Liver (tissue), 9 donors: Measurements from ENCODE around the gene COL26A1. TPM values are rescaled to one million over a fixed set of nuclear protein-coding genes. Genes with fewer than 3 reads are reported as not detected.

Experiments
- DNase-seq: peaks from one replicate; pipeline ENCODE4 v3.0.0-alpha.2; 2017; ENCODE audit warnings: low spot score
- H3K27ac ChIP-seq, 2 donors: one replicate each; pipeline ENCODE4 v1.7.0; 2013; ENCODE audit warnings: inconsistent platforms in 2 of 2, low read length in 2 of 2, control low read depth in 1 of 2, low read depth in 1 of 2, mild to moderate bottlenecking in 1 of 2
- H3K27me3 ChIP-seq, 4 donors: one replicate each; pipeline versions ENCODE4 v1.6.1 to v1.7.0; 2013; ENCODE audit warnings: low read length in 3 of 4, inconsistent platforms in 1 of 4, mild to moderate bottlenecking in 1 of 4, moderate library complexity in 1 of 4; ENCODE audit not compliant: control insufficient read depth in 4 of 4, insufficient read depth in 4 of 4
- H3K36me3 ChIP-seq, 4 donors: one replicate each; pipeline versions ENCODE4 v1.6.1 to v1.7.0; 2013; ENCODE audit warnings: low read length in 3 of 4, mild to moderate bottlenecking in 3 of 4, low read depth in 1 of 4, moderate library complexity in 1 of 4; ENCODE audit not compliant: control insufficient read depth in 4 of 4, insufficient read depth in 3 of 4
- H3K4me1 ChIP-seq, 4 donors: one replicate each; pipeline versions ENCODE4 v1.6.1 to v1.7.0; 2013; ENCODE audit warnings: low read length in 3 of 4, mild to moderate bottlenecking in 3 of 4, moderate library complexity in 1 of 4; ENCODE audit not compliant: control insufficient read depth in 4 of 4, insufficient read depth in 4 of 4
- H3K4me3 ChIP-seq, 3 donors: one replicate each; pipeline versions ENCODE4 v1.6.1 to v1.7.0; 2013; ENCODE audit warnings: low read length in 3 of 3, control low read depth in 1 of 3, low read depth in 1 of 3, mild to moderate bottlenecking in 1 of 3
- H3K9ac ChIP-seq, 2 donors: one replicate each; pipeline ENCODE4 v1.7.0; 2013; ENCODE audit warnings: low read length in 2 of 2, mild to moderate bottlenecking in 2 of 2, moderate library complexity in 2 of 2, control low read depth in 1 of 2, low read depth in 1 of 2
- H3K9me3 ChIP-seq, 4 donors: one replicate each; pipeline versions ENCODE4 v1.6.1 to v1.7.0; 2013; ENCODE audit warnings: low read length in 3 of 4; ENCODE audit not compliant: control insufficient read depth in 4 of 4
- EGR1 ChIP-seq, 2 donors: IDR thresholded peaks; 2 replicates each; pipeline ENCODE4 v1.6.1; 2016 to 2018; ENCODE audit warnings: antibody characterized with exemption in 2 of 2, low read depth in 2 of 2
- FOXA1 ChIP-seq: IDR thresholded peaks from 2 replicates; pipeline ENCODE4 v1.6.1; 2016; ENCODE audit warnings: antibody characterized with exemption
- FOXA2 ChIP-seq: IDR thresholded peaks from 2 replicates; pipeline ENCODE4 v1.6.1; 2016; ENCODE audit warnings: antibody characterized with exemption
- GABPA ChIP-seq, 2 donors: IDR thresholded peaks in 1 of 2; conservative IDR thresholded peaks in 1 of 2; 2 replicates each; pipeline ENCODE4 v1.6.1; 2016; ENCODE audit warnings: antibody characterized with exemption in 2 of 2, mild to moderate bottlenecking in 1 of 2, moderate library complexity in 1 of 2
- HNF4A ChIP-seq, 2 donors: conservative IDR thresholded peaks; 2 replicates each; pipeline ENCODE4 v1.6.1; 2016; ENCODE audit warnings: antibody characterized with exemption in 2 of 2, mild to moderate bottlenecking in 2 of 2
- HNF4G ChIP-seq: IDR thresholded peaks from 2 replicates; pipeline ENCODE4 v1.6.1; 2016; ENCODE audit warnings: antibody characterized with exemption
- JUND ChIP-seq, 2 donors: IDR thresholded peaks; 2 replicates each; pipeline ENCODE4 v1.6.1; 2016; ENCODE audit warnings: antibody characterized with exemption in 2 of 2
- RAD21 ChIP-seq, 2 donors: IDR thresholded peaks; 2 replicates each; pipeline ENCODE4 v1.6.1; 2016; ENCODE audit warnings: antibody characterized with exemption in 2 of 2, mild to moderate bottlenecking in 2 of 2
- RXRA ChIP-seq, 2 donors: IDR thresholded peaks; 2 replicates each; pipeline ENCODE4 v1.6.1; 2017 to 2018; ENCODE audit warnings: antibody characterized with exemption in 2 of 2, mild to moderate bottlenecking in 1 of 2
- SP1 ChIP-seq: IDR thresholded peaks from 2 replicates; pipeline ENCODE4 v1.6.1; 2018; ENCODE audit warnings: antibody characterized with exemption, mild to moderate bottlenecking
- WGBS: extraction: QIAGEN DNeasy Blood & Tissue Kit; methylation state at CpG from one replicate; pipeline ENCODE4 v1.1.7; 2013; 5-methylcytosine and 5-hydroxymethylcytosine counted together
- polyA plus RNA-seq, 2 donors: library from polyadenylated mRNA; stranded (reverse) in 1 of 2; unstranded in 1 of 2; fragments of 200-250 nt in 1 of 2; fragments of >200 nt in 1 of 2; fragmentation: Nextera tagmentation in 1 of 2; extraction: Ambion mirVana in 1 of 2; gene quantifications; one replicate each; pipeline versions ENCODE4 v1.2.1 to v1.2.3, GENCODE V29; 2013 to 2015
- total RNA-seq, 2 donors: library from RNA; depleted of rRNA; stranded (reverse); fragments of >200 nt; gene quantifications; one replicate each; pipeline ENCODE4 v1.2.3, GENCODE V29; 2014
- TF ChIP-seq, protein P1 (sequence below): IDR thresholded peaks from 2 replicates; pipeline ENCODE4 v1.6.1; 2016; ENCODE audit warnings: antibody characterized with exemption, mild to moderate bottlenecking
- TF ChIP-seq, protein P2 (sequence below): IDR thresholded peaks from 2 replicates; pipeline ENCODE4 v1.6.1; 2016; ENCODE audit warnings: antibody characterized with exemption
- donor health status: healthy.
- donor health status: healthy.
- donor health status: healthy.
- donor health status: healthy.
- donor health status: healthy.

The COL26A1 gene
- total and polyA plus RNA-seq, 4 donors = 0.76 to 1.8 (median 0.96) TPM

DNA sequence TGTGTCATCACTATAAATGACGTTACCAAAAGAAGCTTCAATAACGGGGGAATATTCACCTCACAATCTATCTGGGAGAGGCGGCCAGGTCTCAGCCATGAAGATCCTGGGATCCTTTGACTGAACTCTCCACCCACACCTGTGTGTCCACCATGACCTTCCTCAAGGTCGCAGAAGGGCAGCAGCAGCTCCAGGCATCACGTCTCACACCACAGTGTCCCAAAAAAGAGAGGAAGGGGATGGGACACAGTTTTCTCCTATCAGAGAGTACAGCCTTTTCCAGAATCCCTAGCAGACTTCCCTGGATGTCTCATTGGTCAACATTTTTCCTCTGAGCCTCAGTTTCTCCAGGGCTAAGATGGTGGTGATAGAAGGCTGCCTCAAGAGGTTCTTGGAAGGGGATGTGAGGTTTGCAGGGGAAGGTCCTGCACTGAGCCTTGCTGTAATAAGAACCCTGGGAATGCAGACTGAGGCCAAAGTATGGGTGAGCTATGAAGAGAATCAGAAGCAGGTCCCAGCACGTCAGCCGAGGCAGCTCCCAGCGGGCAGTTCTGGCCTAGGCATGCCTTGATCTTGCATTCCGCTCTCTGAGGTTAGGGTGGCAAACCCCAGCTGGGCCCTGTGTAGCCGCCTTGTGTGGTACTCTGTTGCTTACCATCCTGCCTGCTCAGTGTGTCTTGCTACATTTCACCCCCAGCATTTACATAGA, 63.8 kb downstream of the COL26A1 start:
- no peak overlapping the region for H3K4me3 ChIP-seq
- no peaks in the 10 kb centered on the region for H3K9me3 ChIP-seq
- H3K4me1 ChIP-seq = no peaks in the 10 kb centered on the region
- no peak for DNase-seq
- H3K36me3 ChIP-seq = no peaks in the 10 kb centered on the region
- no peak overlapping the region for H3K9ac ChIP-seq
- whole genome bisulfite sequencing = 91% methylated on average over 10 of the region's 10 CpGs
- H3K27ac ChIP-seq = no peak overlapping the region
- TF ChIP-seq HNF4A (conservative IDR thresholded peaks at IDR 0.05) (no peak), RAD21 (IDR thresholded peaks at IDR 0.05) (no peak), JUND (IDR thresholded peaks at IDR 0.05) (no peak), RXRA (IDR thresholded peaks at IDR 0.05) (no peak), GABPA (IDR thresholded peaks at IDR 0.05 in 1 of 2, conservative IDR thresholded peaks at IDR 0.05 in 1 of 2) (no peak), FOXA1 (no peak), HNF4G (no peak), EGR1 (IDR thresholded peaks at IDR 0.05; ENCODE audit: low read depth in 2 of 2) (no peak)
- TF ChIP-seq, protein P1, sequence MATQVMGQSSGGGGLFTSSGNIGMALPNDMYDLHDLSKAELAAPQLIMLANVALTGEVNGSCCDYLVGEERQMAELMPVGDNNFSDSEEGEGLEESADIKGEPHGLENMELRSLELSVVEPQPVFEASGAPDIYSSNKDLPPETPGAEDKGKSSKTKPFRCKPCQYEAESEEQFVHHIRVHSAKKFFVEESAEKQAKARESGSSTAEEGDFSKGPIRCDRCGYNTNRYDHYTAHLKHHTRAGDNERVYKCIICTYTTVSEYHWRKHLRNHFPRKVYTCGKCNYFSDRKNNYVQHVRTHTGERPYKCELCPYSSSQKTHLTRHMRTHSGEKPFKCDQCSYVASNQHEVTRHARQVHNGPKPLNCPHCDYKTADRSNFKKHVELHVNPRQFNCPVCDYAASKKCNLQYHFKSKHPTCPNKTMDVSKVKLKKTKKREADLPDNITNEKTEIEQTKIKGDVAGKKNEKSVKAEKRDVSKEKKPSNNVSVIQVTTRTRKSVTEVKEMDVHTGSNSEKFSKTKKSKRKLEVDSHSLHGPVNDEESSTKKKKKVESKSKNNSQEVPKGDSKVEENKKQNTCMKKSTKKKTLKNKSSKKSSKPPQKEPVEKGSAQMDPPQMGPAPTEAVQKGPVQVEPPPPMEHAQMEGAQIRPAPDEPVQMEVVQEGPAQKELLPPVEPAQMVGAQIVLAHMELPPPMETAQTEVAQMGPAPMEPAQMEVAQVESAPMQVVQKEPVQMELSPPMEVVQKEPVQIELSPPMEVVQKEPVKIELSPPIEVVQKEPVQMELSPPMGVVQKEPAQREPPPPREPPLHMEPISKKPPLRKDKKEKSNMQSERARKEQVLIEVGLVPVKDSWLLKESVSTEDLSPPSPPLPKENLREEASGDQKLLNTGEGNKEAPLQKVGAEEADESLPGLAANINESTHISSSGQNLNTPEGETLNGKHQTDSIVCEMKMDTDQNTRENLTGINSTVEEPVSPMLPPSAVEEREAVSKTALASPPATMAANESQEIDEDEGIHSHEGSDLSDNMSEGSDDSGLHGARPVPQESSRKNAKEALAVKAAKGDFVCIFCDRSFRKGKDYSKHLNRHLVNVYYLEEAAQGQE = no peak
- H3K27me3 ChIP-seq = no peaks in the 10 kb centered on the region

DNA sequence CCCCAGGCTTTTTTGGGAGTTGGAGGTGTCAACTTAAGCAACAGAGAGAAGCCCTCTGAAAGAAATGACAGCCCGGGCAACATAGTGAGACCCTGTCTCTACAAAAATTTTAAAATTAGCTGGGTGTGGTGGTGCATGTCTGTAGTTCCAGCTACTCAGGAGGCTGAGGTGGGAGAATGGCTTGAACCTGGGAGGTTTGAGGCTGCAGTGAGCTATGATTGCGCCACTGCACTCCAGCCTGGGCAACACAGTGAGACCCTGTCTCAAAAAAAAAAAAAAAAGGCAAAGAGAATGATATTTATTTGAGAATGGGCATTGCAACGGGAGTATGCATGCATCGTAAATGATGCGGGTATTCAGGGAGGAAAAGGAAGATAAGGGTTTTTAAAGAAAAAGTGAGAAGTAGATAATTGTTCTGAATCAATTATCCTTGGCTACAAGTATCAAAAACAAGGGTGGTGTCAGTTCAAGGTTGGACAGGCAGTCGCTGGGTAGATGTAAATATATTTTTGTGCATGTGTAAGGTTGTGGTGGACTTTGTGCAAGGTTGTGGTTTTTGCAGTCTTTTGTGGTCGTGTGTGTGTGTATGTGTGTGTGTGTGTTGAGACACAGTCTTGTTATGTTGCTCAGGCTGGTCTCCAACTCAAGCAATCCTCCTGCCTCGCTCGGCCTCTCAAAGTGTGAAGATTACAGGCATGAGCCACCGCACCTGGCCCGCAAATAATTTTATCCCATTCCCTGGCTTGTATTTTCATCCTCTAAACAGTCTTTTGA, 65.6 kb downstream of the COL26A1 start:
- Histone ChIP-seq H3K9ac (no peak overlapping the region), H3K27ac (no peak overlapping the region), H3K36me3 (no peaks in the 10 kb centered on the region), H3K9me3 (no peaks in the 10 kb centered on the region), H3K27me3 (no peaks in the 10 kb centered on the region), H3K4me1 (no peaks in the 10 kb centered on the region), H3K4me3 (no peak overlapping the region)
- DNase-seq = no peak
- 80% methylated on average over 11 of the region's 11 CpGs for WGBS
- TF ChIP-seq, protein P2, sequence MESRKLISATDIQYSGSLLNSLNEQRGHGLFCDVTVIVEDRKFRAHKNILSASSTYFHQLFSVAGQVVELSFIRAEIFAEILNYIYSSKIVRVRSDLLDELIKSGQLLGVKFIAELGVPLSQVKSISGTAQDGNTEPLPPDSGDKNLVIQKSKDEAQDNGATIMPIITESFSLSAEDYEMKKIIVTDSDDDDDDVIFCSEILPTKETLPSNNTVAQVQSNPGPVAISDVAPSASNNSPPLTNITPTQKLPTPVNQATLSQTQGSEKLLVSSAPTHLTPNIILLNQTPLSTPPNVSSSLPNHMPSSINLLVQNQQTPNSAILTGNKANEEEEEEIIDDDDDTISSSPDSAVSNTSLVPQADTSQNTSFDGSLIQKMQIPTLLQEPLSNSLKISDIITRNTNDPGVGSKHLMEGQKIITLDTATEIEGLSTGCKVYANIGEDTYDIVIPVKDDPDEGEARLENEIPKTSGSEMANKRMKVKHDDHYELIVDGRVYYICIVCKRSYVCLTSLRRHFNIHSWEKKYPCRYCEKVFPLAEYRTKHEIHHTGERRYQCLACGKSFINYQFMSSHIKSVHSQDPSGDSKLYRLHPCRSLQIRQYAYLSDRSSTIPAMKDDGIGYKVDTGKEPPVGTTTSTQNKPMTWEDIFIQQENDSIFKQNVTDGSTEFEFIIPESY = no peak
- TF ChIP-seq SP1 = no peak

DNA sequence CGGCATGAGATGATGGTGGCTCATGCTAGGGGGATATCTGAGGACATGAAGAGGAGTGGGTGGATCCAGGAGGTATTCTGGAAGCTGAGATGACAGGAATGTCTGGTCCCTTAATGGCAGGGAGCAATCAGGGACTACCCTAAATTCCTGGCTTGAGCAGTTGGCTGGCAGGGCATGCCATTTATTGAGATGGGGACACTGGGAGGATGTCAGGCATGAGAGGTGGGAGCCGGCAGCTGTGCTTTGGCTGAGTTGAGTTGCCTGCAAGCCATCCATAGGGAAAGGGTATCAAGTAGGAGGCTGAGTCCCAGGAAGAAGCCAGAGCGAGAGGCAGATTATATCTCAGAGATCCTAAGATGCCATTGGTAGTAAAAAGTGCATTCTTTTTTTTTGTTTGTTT, 69.6 kb downstream of the COL26A1 start:
- H3K4me1 ChIP-seq = peaks cover 0 to 3% (median 0%) of the 10 kb centered on the region in 4 donors
- TF ChIP-seq RXRA (IDR thresholded peaks at IDR 0.05) = no peak
- TF ChIP-seq, protein P1 = no peak
- no peak for TF ChIP-seq EGR1 (IDR thresholded peaks at IDR 0.05; ENCODE audit: low read depth in 2 of 2)
- no peak for TF ChIP-seq FOXA2
- TF ChIP-seq RAD21 (IDR thresholded peaks at IDR 0.05) = no peak
- DNase-seq = no peak
- H3K27ac ChIP-seq = no peak overlapping the region
- no peak overlapping the region for H3K9ac ChIP-seq
- no peaks in the 10 kb centered on the region for H3K36me3 ChIP-seq
- H3K27me3 ChIP-seq = no peaks in the 10 kb centered on the region
- H3K4me3 ChIP-seq = no peak overlapping the region
- no peaks in the 10 kb centered on the region for H3K9me3 ChIP-seq
- 92% methylated on average over 3 of the region's 3 CpGs for whole genome bisulfite sequencing
